Measurements from ENCODE around the gene GLT8D2.
A peak's percentile ranks its signal among the peaks of the same experiment; 100 is the strongest.

Gene GLT8D2

GRCh38 chr12:104049903-104050356, at the start of gene GLT8D2:
Gene GLT8D2, minus strand, starts transcription at chr12:104050187. Its CDS starts 30,539 bp downstream, at chr12:104019648.
- peak within 1 kb of the TSS in 1 of 2 donors; percentile 64 for H3K27ac Mint-ChIP-seq
- H3K4me3 Mint-ChIP-seq, result peak within 1 kb of the TSS; percentile 60 to 69
- ATAC-seq, result peak; percentile 46
- H3K27me3 Mint-ChIP-seq, result peaks cover 52% of the 10 kb centered on the region
- no peak for DNase-seq
- H3K9me3 Mint-ChIP-seq, result no peaks in the 10 kb centered on the region
- H3K4me1 Mint-ChIP-seq, result peaks cover 16% of the 10 kb centered on the region

DNA sequence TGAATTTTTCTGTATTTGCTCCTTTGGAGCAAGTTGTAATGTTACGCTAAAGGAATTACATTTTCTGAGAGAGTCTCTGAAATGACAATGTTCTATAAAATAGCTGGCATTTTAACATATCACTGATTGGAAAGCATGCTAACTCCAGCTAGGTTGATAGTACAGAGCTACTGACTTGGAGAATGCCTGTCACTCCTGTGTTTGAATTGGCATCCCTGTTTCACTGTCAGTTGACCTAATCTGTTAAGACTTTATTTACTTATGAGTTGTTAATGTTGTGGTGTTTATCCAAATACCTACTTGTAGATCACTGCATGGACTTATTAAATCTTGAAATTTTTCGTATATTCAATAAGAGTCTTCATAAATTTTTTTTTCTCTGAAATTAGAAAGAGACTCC, 48.0 kb upstream of the GLT8D2 start:
- H3K4me1 Mint-ChIP-seq, result no peaks in the 10 kb centered on the region
- H3K27me3 Mint-ChIP-seq, result no peaks in the 10 kb centered on the region
- H3K4me3 Mint-ChIP-seq, result no peak overlapping the region
- no peak for ATAC-seq
- H3K9me3 Mint-ChIP-seq, result no peaks in the 10 kb centered on the region
- DNase-seq, result no peak
- H3K27ac Mint-ChIP-seq, result no peak overlapping the region

- ATAC-seq, result no peak
- Mint-ChIP-seq H3K9me3 (no peaks in the 10 kb centered on the region), H3K4me3 (no peak overlapping the region), H3K4me1 (no peaks in the 10 kb centered on the region), H3K27me3 (no peaks in the 10 kb centered on the region), H3K27ac (no peak overlapping the region)
- DNase-seq, result no peak
Observed at GRCh38 chr12:104095289-104095688, 45.3 kb upstream of the GLT8D2 start.

DNA sequence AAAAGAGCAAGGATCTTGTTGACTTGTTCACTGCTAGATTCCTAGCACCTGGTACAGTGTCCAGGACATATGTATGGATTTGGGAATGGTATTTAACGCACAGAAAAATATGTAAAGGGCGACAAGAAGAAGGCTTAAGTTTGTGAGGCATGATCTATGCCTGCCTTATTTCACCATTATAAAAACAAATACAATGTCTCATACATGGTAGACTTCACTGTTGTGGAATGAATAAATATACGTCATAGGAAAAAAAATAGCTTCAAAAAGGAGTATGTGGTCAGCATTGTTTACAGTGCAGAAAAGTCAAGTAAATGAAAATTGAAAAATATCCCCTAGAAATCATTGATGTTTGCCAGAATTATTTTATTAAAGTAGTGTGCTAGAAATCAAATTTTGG, 44.3 kb upstream of the GLT8D2 start:
- H3K27ac Mint-ChIP-seq, result no peak overlapping the region
- ATAC-seq (no peak), DNase-seq (no peak)
- no peaks in the 10 kb centered on the region for H3K4me1 Mint-ChIP-seq
- H3K27me3 Mint-ChIP-seq, result no peaks in the 10 kb centered on the region
- no peak overlapping the region for H3K4me3 Mint-ChIP-seq
- no peaks in the 10 kb centered on the region for H3K9me3 Mint-ChIP-seq

GRCh38 chr12:104091136-104091535, 41.1 kb upstream of the GLT8D2 start:
- no peaks in the 10 kb centered on the region for H3K4me1 Mint-ChIP-seq
- no peak for DNase-seq
- no peak overlapping the region for H3K27ac Mint-ChIP-seq
- no peak for ATAC-seq
- no peaks in the 10 kb centered on the region for H3K27me3 Mint-ChIP-seq
- H3K9me3 Mint-ChIP-seq, result no peaks in the 10 kb centered on the region
- H3K4me3 Mint-ChIP-seq, result no peak overlapping the region

DNA sequence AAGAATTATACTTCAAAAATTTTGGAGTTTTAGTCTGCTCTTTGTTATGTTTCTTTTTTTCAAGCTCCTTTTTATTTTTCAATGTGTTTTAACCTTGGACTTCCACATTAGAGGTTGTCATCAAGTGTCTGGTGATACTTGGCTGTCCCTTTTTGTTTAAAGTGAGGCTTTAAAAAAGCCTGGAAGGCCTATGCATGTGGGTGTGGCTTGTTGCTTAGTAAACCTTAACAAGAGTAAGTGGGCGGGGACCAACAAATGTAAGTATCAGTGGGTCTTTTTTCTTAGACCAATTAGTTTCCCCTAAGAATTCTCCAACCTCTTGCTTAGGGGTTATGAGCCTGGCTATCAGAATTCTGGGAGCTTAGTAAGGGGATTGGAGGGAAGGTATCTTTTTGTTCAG, 40.7 kb upstream of the GLT8D2 start:
- Mint-ChIP-seq H3K27me3 (no peaks in the 10 kb centered on the region), H3K27ac (no peak overlapping the region), H3K9me3 (no peaks in the 10 kb centered on the region), H3K4me3 (no peak overlapping the region), H3K4me1 (no peaks in the 10 kb centered on the region)
- DNase-seq, result no peak
- ATAC-seq, result no peak

GRCh38 chr12:104083769-104084475, 33.9 kb upstream of the GLT8D2 start:
- ATAC-seq (peak; percentile 99), DNase-seq (peak; percentile 45 to 76)
- H3K4me3 Mint-ChIP-seq, result peak overlapping the region; percentile 25 to 48
- no peaks in the 10 kb centered on the region for H3K27me3 Mint-ChIP-seq
- no peak overlapping the region for H3K27ac Mint-ChIP-seq
- H3K4me1 Mint-ChIP-seq, result peaks cover 18% of the 10 kb centered on the region
- H3K9me3 Mint-ChIP-seq, result no peaks in the 10 kb centered on the region

- ATAC-seq (no peak), DNase-seq (no peak)
- Mint-ChIP-seq H3K9me3 (no peaks in the 10 kb centered on the region), H3K4me3 (no peak overlapping the region), H3K27ac (no peak overlapping the region), H3K27me3 (no peaks in the 10 kb centered on the region), H3K4me1 (peaks cover 25% of the 10 kb centered on the region)
Observed at GRCh38 chr12:104080764-104081163, 30.8 kb upstream of the GLT8D2 start.

DNA sequence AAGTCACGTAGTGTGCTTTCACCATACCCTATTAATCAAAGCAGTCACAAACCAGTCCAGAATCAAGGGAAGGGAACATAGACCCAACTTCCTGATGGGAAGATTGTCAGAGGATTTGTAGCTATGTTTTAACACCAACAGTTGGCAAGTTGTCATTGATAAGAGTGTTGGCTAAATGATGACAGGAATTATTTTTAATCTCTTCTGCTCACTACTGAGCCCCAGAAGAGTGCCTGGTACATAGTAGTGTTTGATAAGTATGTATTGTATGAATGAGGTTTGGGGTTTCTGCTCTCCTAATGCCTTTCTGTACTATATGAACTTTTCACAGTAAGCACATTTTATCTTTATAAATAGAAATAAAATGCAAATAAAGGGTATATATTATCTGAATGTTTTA, 29.0 kb upstream of the GLT8D2 start:
- no peaks in the 10 kb centered on the region for H3K9me3 Mint-ChIP-seq
- DNase-seq, result no peak
- no peak overlapping the region for H3K4me3 Mint-ChIP-seq

GRCh38 chr12:104073699-104074098, 23.7 kb upstream of the GLT8D2 start:
- Mint-ChIP-seq H3K27ac (no peak overlapping the region), H3K4me1 (peaks cover 8% of the 10 kb centered on the region), H3K9me3 (no peaks in the 10 kb centered on the region), H3K4me3 (no peak overlapping the region), H3K27me3 (no peaks in the 10 kb centered on the region)
- ATAC-seq (no peak), DNase-seq (no peak)

More for the DNA sequence above, 29.0 kb upstream of the GLT8D2 start:
- Mint-ChIP-seq H3K27me3 (no peaks in the 10 kb centered on the region), H3K4me1 (peaks cover 16% of the 10 kb centered on the region), H3K27ac (no peak overlapping the region)
- ATAC-seq, result no peak

DNA sequence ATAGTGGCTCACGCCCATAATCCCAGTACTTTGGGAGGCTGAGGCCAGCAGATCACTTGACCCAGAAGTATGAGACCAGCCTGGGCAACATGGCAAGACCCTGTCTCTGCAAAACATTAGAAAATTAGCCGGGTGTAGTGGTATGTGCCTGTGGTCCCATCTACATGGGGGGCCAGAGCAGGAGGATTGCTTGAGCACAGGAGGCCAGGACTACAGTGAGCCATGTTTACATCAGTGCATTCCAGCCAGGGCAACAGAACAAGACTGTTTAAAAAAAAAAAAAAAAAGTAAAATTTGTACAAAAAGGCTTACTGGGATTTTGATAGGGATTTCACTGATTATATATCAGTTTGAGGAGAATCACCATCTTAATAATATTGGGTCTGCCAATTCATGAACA, 22.1 kb upstream of the GLT8D2 start:
- Mint-ChIP-seq H3K27ac (no peak overlapping the region), H3K4me1 (peaks cover 11% of the 10 kb centered on the region), H3K4me3 (no peak overlapping the region), H3K27me3 (no peaks in the 10 kb centered on the region), H3K9me3 (no peaks in the 10 kb centered on the region)
- DNase-seq (no peak), ATAC-seq (no peak)

GRCh38 chr12:104064842-104065427, 14.9 kb upstream of the GLT8D2 start:
- no peaks in the 10 kb centered on the region for H3K9me3 Mint-ChIP-seq
- peaks cover 20% of the 10 kb centered on the region for H3K4me1 Mint-ChIP-seq
- peaks cover 20% of the 10 kb centered on the region for H3K27me3 Mint-ChIP-seq
- H3K27ac Mint-ChIP-seq, result peak overlapping the region; percentile 84 to 93
- DNase-seq, result peak in 1 of 2 donors; percentile 3
- no peak for ATAC-seq
- H3K4me3 Mint-ChIP-seq, result peak overlapping the region; percentile 98 to 99

GRCh38 chr12:104064031-104064841, 14.2 kb upstream of the GLT8D2 start, which contains the start of gene HCFC2:
Gene HCFC2, plus strand, starts transcription at chr12:104064531. Its CDS starts 30 bp downstream, at chr12:104064561.
- DNase-seq (peak; percentile 90 to 91), ATAC-seq (peak; percentile 97)
- Mint-ChIP-seq H3K27ac (peak within 1 kb of the TSS; percentile 93 to 95), H3K27me3 (peaks cover 26% of the 10 kb centered on the region), H3K4me1 (peaks cover 20% of the 10 kb centered on the region), H3K4me3 (peak within 1 kb of the TSS; percentile 98 to 99), H3K9me3 (no peaks in the 10 kb centered on the region)

DNA sequence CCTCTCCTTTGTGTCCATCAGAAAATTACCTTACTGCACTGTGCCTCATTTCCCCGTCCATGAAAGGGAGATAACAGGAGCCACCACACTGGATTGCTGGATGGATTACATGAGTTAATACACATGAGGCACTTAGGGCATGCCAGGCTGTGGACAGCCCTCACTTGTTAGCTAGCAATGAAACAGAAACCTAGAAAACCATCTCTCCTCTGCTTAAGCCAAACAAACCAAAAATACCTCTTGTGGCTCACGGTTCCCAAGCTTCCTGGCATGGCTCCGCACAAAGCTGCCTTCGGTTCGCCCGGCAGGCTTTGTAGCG, 13.7 kb upstream of the GLT8D2 start:
- Mint-ChIP-seq H3K4me3 (peak overlapping the region; percentile 98 to 99), H3K27me3 (peaks cover 28% of the 10 kb centered on the region), H3K4me1 (peaks cover 20% of the 10 kb centered on the region), H3K9me3 (no peaks in the 10 kb centered on the region), H3K27ac (no peak overlapping the region)
- ATAC-seq, result peak; percentile 51
- DNase-seq, result no peak

DNA sequence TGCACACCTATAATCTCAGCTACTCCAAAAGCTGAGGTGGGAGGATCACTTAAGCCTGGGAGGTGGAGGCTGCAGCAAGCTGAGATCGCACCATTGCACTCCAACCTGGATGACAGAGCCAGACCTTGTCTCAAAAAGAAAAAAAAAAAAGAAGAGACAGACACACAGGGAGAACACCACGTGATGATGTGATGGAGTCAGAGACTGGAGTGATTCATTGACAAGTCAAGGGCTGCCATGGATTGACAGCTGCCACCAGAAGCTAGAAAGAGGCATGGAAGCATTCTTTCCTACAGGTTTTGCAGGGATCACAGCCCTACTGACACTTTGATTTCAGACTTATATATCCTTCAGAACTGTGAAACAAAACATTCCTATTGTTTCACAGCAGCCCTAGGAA, 10.8 kb upstream of the GLT8D2 start:
- Mint-ChIP-seq H3K4me3 (no peak overlapping the region), H3K27me3 (peaks cover 40% of the 10 kb centered on the region), H3K9me3 (no peaks in the 10 kb centered on the region), H3K27ac (no peak overlapping the region), H3K4me1 (peaks cover 7% of the 10 kb centered on the region)
- ATAC-seq, result no peak
- no peak for DNase-seq

DNA sequence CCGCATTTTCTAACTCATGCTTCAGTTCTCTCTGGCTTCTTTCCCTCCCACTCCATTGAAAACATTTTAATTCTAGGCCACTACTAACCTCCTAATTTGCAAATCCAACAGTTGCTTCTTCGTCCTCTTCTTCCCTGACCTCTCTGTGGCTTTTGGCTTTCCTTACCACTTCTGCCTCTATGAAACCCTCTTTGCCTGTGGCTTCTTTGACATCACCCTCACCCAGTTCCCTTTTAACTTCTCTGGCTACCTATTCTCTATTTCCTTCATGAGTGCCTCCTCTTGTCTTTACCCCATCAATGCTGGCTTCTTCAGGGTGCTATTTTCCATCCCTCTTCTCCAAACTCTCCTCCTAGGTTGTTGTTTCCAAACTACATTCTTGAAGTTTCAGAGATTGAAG, 10.0 kb upstream of the GLT8D2 start:
- ATAC-seq, result no peak
- H3K4me3 Mint-ChIP-seq, result no peak overlapping the region
- H3K4me1 Mint-ChIP-seq, result no peaks in the 10 kb centered on the region
- H3K27ac Mint-ChIP-seq, result no peak overlapping the region
- peaks cover 42% of the 10 kb centered on the region for H3K27me3 Mint-ChIP-seq
- H3K9me3 Mint-ChIP-seq, result no peaks in the 10 kb centered on the region
- no peak for DNase-seq
